Neural crest cell (in vitro differentiated cells): ENCODE data around the gene PPP2R3A. TPM values are rescaled to one million over a fixed set of nuclear protein-coding genes. Genes with fewer than 3 reads are reported as not detected.
"Not testable (repeated sequence)": the region's sequence is repeated elsewhere in the genome, so short reads cannot be mapped to it uniquely, and the experiment has no call there.

Experiments
- DNase-seq: peaks from one replicate; pipeline ENCODE4 v3.0.0; 2021; ENCODE audit warnings: low read depth, mixed read lengths, low spot score
- H3K27ac Mint-ChIP-seq: one replicate; pipeline ENCODE4 v1.8.0; 2021; ENCODE audit warnings: mild to moderate bottlenecking, mixed read lengths; ENCODE audit not compliant: unreplicated experiment
- H3K27me3 Mint-ChIP-seq: 2 replicates; pipeline ENCODE4 v1.8.0; 2021; ENCODE audit warnings: low read depth, mild to moderate bottlenecking, mixed read lengths
- H3K36me3 Mint-ChIP-seq: 2 replicates; pipeline ENCODE4 v1.8.0; 2021; ENCODE audit warnings: low read depth, mild to moderate bottlenecking, mixed read lengths
- H3K4me1 Mint-ChIP-seq: 2 replicates; pipeline ENCODE4 v1.8.0; 2021; ENCODE audit warnings: mixed read lengths
- H3K4me3 Mint-ChIP-seq: one replicate; pipeline ENCODE4 v1.8.0; 2021; ENCODE audit warnings: mild to moderate bottlenecking, mixed read lengths
- H3K9me3 Mint-ChIP-seq: 2 replicates; pipeline ENCODE4 v1.8.0; 2021; ENCODE audit warnings: mixed read lengths
- total RNA-seq: library from RNA; stranded (reverse); gene quantifications from 2 replicates; pipeline ENCODE4 v1.2.1, GENCODE V29; 2021
- TF ChIP-seq, protein P1 (sequence below): fragments of 200-600 bp; sonication (generic); conservative IDR thresholded peaks from 2 replicates; pipeline ENCODE4 v1.5.0; 2021; ENCODE audit warnings: antibody characterized with exemption, mild to moderate bottlenecking

PPP2R3A gene
- total RNA-seq, 1 donor from 2014 or later: 16.4 TPM

GRCh38 chr3:136152176-136152843, 186.8 kb downstream of the PPP2R3A start:
- DNase-seq: no peak
- peaks cover 8% of the 10 kb centered on the region for H3K36me3 Mint-ChIP-seq
- no peaks in the 10 kb centered on the region for H3K9me3 Mint-ChIP-seq
- H3K4me3 Mint-ChIP-seq: no peak overlapping the region
- peaks cover 15% of the 10 kb centered on the region for H3K4me1 Mint-ChIP-seq
- H3K27me3 Mint-ChIP-seq: no peaks in the 10 kb centered on the region
- TF ChIP-seq, protein P1, sequence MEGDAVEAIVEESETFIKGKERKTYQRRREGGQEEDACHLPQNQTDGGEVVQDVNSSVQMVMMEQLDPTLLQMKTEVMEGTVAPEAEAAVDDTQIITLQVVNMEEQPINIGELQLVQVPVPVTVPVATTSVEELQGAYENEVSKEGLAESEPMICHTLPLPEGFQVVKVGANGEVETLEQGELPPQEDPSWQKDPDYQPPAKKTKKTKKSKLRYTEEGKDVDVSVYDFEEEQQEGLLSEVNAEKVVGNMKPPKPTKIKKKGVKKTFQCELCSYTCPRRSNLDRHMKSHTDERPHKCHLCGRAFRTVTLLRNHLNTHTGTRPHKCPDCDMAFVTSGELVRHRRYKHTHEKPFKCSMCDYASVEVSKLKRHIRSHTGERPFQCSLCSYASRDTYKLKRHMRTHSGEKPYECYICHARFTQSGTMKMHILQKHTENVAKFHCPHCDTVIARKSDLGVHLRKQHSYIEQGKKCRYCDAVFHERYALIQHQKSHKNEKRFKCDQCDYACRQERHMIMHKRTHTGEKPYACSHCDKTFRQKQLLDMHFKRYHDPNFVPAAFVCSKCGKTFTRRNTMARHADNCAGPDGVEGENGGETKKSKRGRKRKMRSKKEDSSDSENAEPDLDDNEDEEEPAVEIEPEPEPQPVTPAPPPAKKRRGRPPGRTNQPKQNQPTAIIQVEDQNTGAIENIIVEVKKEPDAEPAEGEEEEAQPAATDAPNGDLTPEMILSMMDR: no peak
- no peak overlapping the region for H3K27ac Mint-ChIP-seq

- Mint-ChIP-seq H3K4me1 (peaks cover 12% of the 10 kb centered on the region), H3K9me3 (no peaks in the 10 kb centered on the region), H3K27ac (no peak overlapping the region), H3K4me3 (no peak overlapping the region), H3K27me3 (no peaks in the 10 kb centered on the region), H3K36me3 (peaks cover 6% of the 10 kb centered on the region)
- DNase-seq: no peak
- TF ChIP-seq, protein P1: no peak
These were observed 187.4 kb downstream of the PPP2R3A start for GRCh38 chr3:136152963-136153362.

- H3K27ac Mint-ChIP-seq: no peak overlapping the region
- no peaks in the 10 kb centered on the region for H3K9me3 Mint-ChIP-seq
- H3K4me3 Mint-ChIP-seq: no peak overlapping the region
- H3K4me1 Mint-ChIP-seq: peaks cover 29% of the 10 kb centered on the region
- no peaks in the 10 kb centered on the region for H3K27me3 Mint-ChIP-seq
- TF ChIP-seq, protein P1: no peak
- no peak for DNase-seq
- H3K36me3 Mint-ChIP-seq: peaks cover 11% of the 10 kb centered on the region
These were observed 196.0 kb downstream of the PPP2R3A start for GRCh38 chr3:136161516-136161915.

- Mint-ChIP-seq H3K9me3 (no peaks in the 10 kb centered on the region), H3K4me3 (no peak overlapping the region), H3K36me3 (peaks cover 11% of the 10 kb centered on the region), H3K27me3 (no peaks in the 10 kb centered on the region), H3K27ac (no peak overlapping the region), H3K4me1 (peaks cover 36% of the 10 kb centered on the region)
- TF ChIP-seq, protein P1: no peak
- DNase-seq: no peak
These were observed 196.8 kb downstream of the PPP2R3A start for GRCh38 chr3:136162322-136162721.

- not testable (repeated sequence) for H3K36me3 Mint-ChIP-seq, H3K9me3 Mint-ChIP-seq, H3K4me3 Mint-ChIP-seq, H3K27me3 Mint-ChIP-seq, DNase-seq
- H3K27ac Mint-ChIP-seq: peak overlapping the region; percentile 82
- H3K4me1 Mint-ChIP-seq: peaks cover 34% of the 10 kb centered on the region
These were observed 198.1 kb downstream of the PPP2R3A start for GRCh38 chr3:136163607-136164006.

DNA sequence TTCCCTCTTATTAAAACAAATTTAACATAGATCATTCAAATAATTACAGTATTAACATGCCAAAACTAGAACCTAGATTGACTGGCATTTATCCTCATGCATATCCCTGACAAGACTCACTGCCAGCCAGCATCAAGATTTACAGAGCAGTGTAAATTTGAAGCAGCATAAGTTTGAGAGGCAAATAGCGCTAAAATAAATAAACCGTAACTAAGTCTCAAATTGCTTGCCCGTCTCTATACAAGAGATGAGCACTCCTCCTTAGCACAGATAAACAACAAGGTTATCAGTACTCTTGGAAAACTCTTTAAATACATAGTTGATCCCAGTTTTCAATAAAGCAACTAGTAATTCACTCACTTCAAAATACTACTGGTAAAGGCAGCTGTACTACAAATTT, 201.0 kb downstream of the PPP2R3A start:
- no peaks in the 10 kb centered on the region for H3K27me3 Mint-ChIP-seq
- no peaks in the 10 kb centered on the region for H3K9me3 Mint-ChIP-seq
- no peaks in the 10 kb centered on the region for H3K36me3 Mint-ChIP-seq
- DNase-seq: no peak
- no peak overlapping the region for H3K4me3 Mint-ChIP-seq
- TF ChIP-seq, protein P1: no peak
- no peak overlapping the region for H3K27ac Mint-ChIP-seq
- H3K4me1 Mint-ChIP-seq: peaks cover 41% of the 10 kb centered on the region

GRCh38 chr3:136168236-136168635, 202.7 kb downstream of the PPP2R3A start:
- not testable (repeated sequence) for DNase-seq, H3K27me3 Mint-ChIP-seq, H3K9me3 Mint-ChIP-seq, H3K27ac Mint-ChIP-seq, H3K4me3 Mint-ChIP-seq, H3K36me3 Mint-ChIP-seq
- peaks cover 40% of the 10 kb centered on the region for H3K4me1 Mint-ChIP-seq
